ENCODE results near the gene VTA1.

DNA sequence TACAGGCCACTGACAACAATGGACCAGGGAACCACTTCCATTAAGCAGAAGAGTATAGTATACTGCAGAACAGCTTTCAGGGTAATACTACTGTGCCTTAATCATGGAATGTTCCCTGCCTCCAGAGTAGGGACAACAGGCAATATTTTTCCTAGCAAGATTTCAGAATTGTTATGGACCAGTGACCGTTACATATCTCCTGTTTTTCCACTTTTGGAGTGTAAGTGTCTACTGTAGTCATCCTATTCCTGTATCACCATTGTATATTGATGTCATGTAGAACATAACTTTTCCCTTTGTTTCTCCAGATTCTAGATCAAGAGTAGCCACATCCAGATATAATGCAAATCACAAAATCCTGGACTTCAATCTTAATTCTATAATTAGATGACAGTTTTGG lies 16.2 kb upstream of the VTA1 start:
- TF ChIP-seq SUZ12 (IDR thresholded peaks at IDR 0.05; ENCODE audit: extremely low read depth, insufficient read depth, insufficient read length), result no peak
- no peak for TF ChIP-seq YY1 (IDR thresholded peaks at IDR 0.05; ENCODE audit: insufficient read depth, insufficient read length)
- no peak for TF ChIP-seq ZNF274 (IDR thresholded peaks at IDR 0.05; ENCODE audit: low read depth, low read length)
